Smooth muscle cell (in vitro differentiated cells): ENCODE measurements around the gene FRRS1. TPM values are rescaled to one million over a fixed set of nuclear protein-coding genes. Genes with fewer than 3 reads are reported as not detected.

Experiments
- DNase-seq: peaks from one replicate; lab custom pipeline; 2025; ENCODE audit not compliant: unreplicated experiment; lab: John Stamatoyannopoulos, UW
- H2AFZ ChIP-seq: fragments of 200-600 bp; sonication (generic); 2 replicates; pipeline ENCODE4 v1.6.0; 2016; ENCODE audit warnings: antibody characterized with exemption, low read depth, mild to moderate bottlenecking
- H3F3A ChIP-seq: fragments of 200-600 bp; sonication (generic); 2 replicates; pipeline ENCODE4 v1.6.0; 2017; ENCODE audit warnings: antibody characterized with exemption, low read depth
- H3K27ac ChIP-seq: fragments of 200-600 bp; sonication (generic); 2 replicates; pipeline ENCODE4 v1.5.1; 2016; ENCODE audit warnings: low read depth, mild to moderate bottlenecking
- H3K27me3 ChIP-seq: fragments of 200-600 bp; sonication (generic); 2 replicates; pipeline ENCODE4 v1.6.1; 2016; ENCODE audit warnings: low read depth, mild to moderate bottlenecking
- H3K36me3 ChIP-seq: fragments of 200-600 bp; sonication (generic); 2 replicates; pipeline ENCODE4 v1.5.1; 2016; ENCODE audit warnings: low read depth
- H3K4me1 ChIP-seq: fragments of 200-600 bp; sonication (generic); 2 replicates; pipeline ENCODE4 v1.5.1; 2016; ENCODE audit warnings: low read depth
- H3K4me2 ChIP-seq: fragments of 200-600 bp; sonication (generic); 2 replicates; pipeline ENCODE4 v1.6.0; 2016; ENCODE audit warnings: mild to moderate bottlenecking
- H3K4me3 ChIP-seq: fragments of 200-600 bp; sonication (generic); 2 replicates; pipeline ENCODE4 v1.5.1; 2016; ENCODE audit warnings: mild to moderate bottlenecking
- H3K79me2 ChIP-seq: fragments of 200-600 bp; sonication (generic); 2 replicates; pipeline ENCODE4 v1.6.0; 2016; ENCODE audit warnings: low read depth, mild to moderate bottlenecking
- H3K9ac ChIP-seq: fragments of 200-600 bp; sonication (generic); 2 replicates; pipeline ENCODE4 v1.6.0; 2016; ENCODE audit warnings: low read depth
- H3K9me3 ChIP-seq: fragments of 200-600 bp; sonication (generic); replicated peaks from 2 replicates; pipeline ENCODE4 v1.5.1; 2016; ENCODE audit warnings: low read depth
- H4K20me1 ChIP-seq: fragments of 200-600 bp; sonication (generic); 2 replicates; pipeline ENCODE4 v1.6.0; 2016; ENCODE audit warnings: low read depth
- WGBS: methylation state at CpG from one replicate; pipeline ENCODE4 v1.1.7; 2016; ENCODE audit warnings: low lambda C conversion rate; 5-methylcytosine and 5-hydroxymethylcytosine counted together
- polyA plus RNA-seq: library from polyadenylated mRNA; unstranded; fragments of >200 nt; fragmentation: Nextera tagmentation; extraction: Ambion mirVana; gene quantifications from 2 replicates; pipeline ENCODE4 v1.2.1, GENCODE V29; 2016
- total RNA-seq: library from RNA; depleted of rRNA; stranded (reverse); fragments of >200 nt; gene quantifications from 2 replicates; pipeline ENCODE4 v1.2.3, GENCODE V29; 2014
- TF ChIP-seq, protein P1 (sequence below): fragments of 200-600 bp; sonication (generic); IDR thresholded peaks from 2 replicates; pipeline ENCODE4 v1.5.1; 2017; ENCODE audit warnings: borderline replicate concordance, mild to moderate bottlenecking, antibody characterized with exemption; ENCODE audit not compliant: insufficient read depth, poor library complexity, severe bottlenecking

FRRS1 gene
- total and polyA plus RNA-seq, 2 experiments from 2014 or later: 0.79 to 17.0 TPM

DNA sequence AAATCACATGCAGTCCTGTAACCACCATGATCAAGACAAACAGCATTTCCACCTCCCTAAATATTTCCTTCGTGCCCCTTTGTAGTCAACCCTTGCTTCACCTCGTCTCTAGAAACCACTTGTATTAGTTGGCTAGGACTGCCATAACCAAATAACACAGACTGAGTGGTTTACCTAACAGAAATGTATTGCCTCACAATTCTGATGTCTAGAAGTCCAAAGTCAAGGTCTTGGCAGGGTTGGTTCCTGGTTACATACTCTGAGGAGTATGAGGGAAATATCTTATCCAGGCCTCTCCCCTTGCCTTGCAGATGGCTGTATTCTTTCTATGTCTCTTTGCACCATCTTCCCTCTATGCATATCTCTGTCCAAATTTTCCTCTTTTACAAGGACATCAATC is 23.3 kb upstream of the FRRS1 start:
- no peak overlapping the region for H3K9ac ChIP-seq
- no peak for DNase-seq

DNA sequence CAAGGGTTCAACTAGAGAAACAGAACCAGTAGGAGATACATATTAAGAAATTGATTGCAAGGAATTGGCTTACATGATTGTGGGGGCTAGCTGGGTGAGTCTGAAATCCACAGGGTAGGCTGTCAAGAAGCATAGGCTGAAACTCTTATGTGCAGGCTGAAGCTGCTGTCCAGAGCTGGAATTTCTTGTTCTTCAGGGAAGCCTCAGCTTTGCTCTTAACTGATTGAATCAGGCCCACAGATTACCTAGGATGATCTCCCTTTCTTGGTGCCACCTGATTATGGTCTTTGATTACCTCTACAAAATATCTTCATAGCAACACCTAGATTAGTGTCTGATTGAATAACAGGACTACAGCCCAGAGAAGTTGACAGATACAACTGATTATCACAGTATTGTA is 22.5 kb upstream of the FRRS1 start:
- H3K4me2 ChIP-seq: no peak overlapping the region
- TF ChIP-seq, protein P1, sequence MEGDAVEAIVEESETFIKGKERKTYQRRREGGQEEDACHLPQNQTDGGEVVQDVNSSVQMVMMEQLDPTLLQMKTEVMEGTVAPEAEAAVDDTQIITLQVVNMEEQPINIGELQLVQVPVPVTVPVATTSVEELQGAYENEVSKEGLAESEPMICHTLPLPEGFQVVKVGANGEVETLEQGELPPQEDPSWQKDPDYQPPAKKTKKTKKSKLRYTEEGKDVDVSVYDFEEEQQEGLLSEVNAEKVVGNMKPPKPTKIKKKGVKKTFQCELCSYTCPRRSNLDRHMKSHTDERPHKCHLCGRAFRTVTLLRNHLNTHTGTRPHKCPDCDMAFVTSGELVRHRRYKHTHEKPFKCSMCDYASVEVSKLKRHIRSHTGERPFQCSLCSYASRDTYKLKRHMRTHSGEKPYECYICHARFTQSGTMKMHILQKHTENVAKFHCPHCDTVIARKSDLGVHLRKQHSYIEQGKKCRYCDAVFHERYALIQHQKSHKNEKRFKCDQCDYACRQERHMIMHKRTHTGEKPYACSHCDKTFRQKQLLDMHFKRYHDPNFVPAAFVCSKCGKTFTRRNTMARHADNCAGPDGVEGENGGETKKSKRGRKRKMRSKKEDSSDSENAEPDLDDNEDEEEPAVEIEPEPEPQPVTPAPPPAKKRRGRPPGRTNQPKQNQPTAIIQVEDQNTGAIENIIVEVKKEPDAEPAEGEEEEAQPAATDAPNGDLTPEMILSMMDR: no peak

More for the DNA sequence above, 23.3 kb upstream of the FRRS1 start:
- WGBS: 81% methylated on average over 2 of the region's 2 CpGs
- Histone ChIP-seq H3K27me3 (no peaks in the 10 kb centered on the region), H3K4me3 (no peak overlapping the region), H3K9me3 (no peaks in the 10 kb centered on the region), H2AFZ (no peak overlapping the region), H3K4me1 (no peaks in the 10 kb centered on the region), H3F3A (no peaks in the 10 kb centered on the region), H3K27ac (no peak overlapping the region), H4K20me1 (no peaks in the 10 kb centered on the region), H3K79me2 (no peaks in the 10 kb centered on the region), H3K4me2 (no peak overlapping the region), H3K36me3 (no peaks in the 10 kb centered on the region)
- TF ChIP-seq, protein P1: no peak

DNA sequence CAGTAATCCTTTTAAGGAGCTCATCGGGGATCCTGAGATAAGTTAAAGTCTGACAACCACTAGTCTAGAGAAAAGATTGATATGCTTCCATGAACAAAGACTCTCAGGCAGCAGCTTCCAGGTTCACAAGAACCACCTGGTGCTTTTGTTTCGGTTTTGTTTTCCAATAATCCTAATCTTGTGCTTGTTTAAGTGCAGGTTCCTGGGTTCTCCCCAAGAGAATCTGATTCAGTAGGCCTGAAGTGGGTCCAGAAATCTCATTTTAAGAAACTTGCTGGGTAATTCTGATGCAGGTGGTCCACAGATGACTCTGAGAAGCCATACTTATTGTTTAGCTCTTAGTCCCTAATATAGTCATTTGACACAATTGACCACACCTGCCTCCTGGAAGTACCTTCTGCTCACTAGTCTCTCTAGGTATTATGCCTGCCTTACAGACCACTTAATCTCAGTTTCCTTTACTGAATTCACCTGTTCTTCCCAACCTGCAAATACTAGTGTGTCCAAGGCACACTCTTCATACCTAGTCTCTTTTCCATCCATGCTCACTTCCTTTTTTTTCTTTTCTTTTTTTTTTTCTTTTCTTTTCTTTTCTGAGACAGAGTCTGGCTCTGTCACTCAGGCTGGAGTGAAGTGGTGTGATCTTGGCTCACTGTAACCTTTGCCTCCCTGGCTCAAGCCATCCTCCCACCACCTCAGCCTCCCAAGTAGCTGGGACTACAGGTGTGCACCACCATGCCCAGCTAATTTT is 20.5 kb upstream of the FRRS1 start:
- H3K4me2 ChIP-seq: no peak overlapping the region
- no peaks in the 10 kb centered on the region for H3K36me3 ChIP-seq
- no peak overlapping the region for H3K4me3 ChIP-seq
- no peak for DNase-seq
- H3K79me2 ChIP-seq: no peaks in the 10 kb centered on the region
- H3K9ac ChIP-seq: no peak overlapping the region
- H3K9me3 ChIP-seq: no peaks in the 10 kb centered on the region
- no peaks in the 10 kb centered on the region for H3K27me3 ChIP-seq
- no peaks in the 10 kb centered on the region for H4K20me1 ChIP-seq
- 96% methylated on average over 2 of the region's 2 CpGs for WGBS
- H3F3A ChIP-seq: no peaks in the 10 kb centered on the region
- H3K4me1 ChIP-seq: no peaks in the 10 kb centered on the region
- TF ChIP-seq, protein P1: no peak
- H3K27ac ChIP-seq: no peak overlapping the region
- H2AFZ ChIP-seq: no peak overlapping the region

More for the DNA sequence above, 22.5 kb upstream of the FRRS1 start:
- Histone ChIP-seq H3K4me1 (no peaks in the 10 kb centered on the region), H3F3A (no peaks in the 10 kb centered on the region), H3K36me3 (no peaks in the 10 kb centered on the region), H2AFZ (no peak overlapping the region), H3K9me3 (no peaks in the 10 kb centered on the region), H3K4me3 (no peak overlapping the region), H4K20me1 (no peaks in the 10 kb centered on the region), H3K27me3 (no peaks in the 10 kb centered on the region), H3K9ac (no peak overlapping the region), H3K27ac (no peak overlapping the region), H3K79me2 (no peaks in the 10 kb centered on the region)
- no peak for DNase-seq

DNA sequence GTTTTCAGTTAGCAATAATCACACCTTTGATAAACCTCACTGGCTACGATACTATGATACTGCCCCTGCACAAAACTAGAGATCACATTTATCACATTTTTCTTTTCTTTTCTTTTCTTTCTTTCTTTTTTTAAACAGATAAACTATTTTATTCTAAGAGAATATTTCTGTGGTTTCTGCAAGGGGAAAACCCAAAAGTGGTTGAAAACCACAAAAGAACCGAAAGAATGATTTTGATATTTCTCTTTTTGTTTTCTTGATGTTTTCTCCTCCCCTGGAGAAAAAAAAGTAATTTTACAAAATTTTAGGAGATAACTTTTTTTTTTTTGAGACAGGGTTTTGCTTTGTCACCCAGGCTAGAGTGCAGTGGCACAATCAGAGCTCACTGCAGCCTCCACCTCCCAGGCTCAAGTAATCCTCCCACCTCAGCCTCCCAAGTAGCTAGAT is 18.4 kb upstream of the FRRS1 start:
- no peaks in the 10 kb centered on the region for H3K36me3 ChIP-seq
- H3K4me3 ChIP-seq: no peak overlapping the region
- H3K27ac ChIP-seq: no peak overlapping the region
- no peaks in the 10 kb centered on the region for H3K9me3 ChIP-seq
- no peak overlapping the region for H3K9ac ChIP-seq
- H3K4me1 ChIP-seq: no peaks in the 10 kb centered on the region
- no peaks in the 10 kb centered on the region for H3K79me2 ChIP-seq
- WGBS: 73% methylated on average over 2 of the region's 2 CpGs
- TF ChIP-seq, protein P1: no peak
- no peaks in the 10 kb centered on the region for H3F3A ChIP-seq
- H3K4me2 ChIP-seq: no peak overlapping the region
- no peak for DNase-seq
- H2AFZ ChIP-seq: no peak overlapping the region
- no peaks in the 10 kb centered on the region for H3K27me3 ChIP-seq
- no peaks in the 10 kb centered on the region for H4K20me1 ChIP-seq
